A549 (cell line): ENCODE results near the gene ENTREP3. TPM values are rescaled to one million over a fixed set of nuclear protein-coding genes. Genes with fewer than 3 reads are reported as not detected.

Experiments
- ATAC-seq, 2 experiments: fragments of 200-7000 bp in 1 of 2; fragments of >200 bp in 1 of 2; cut with Nextera tagmentation in 1 of 2; cut with Tn5 transposase in 1 of 2; 3 replicates each; pipeline versions ENCODE4 v1.8.0 to v1.9.1; 2018 to 2020; ENCODE audit warnings: mild to moderate bottlenecking in 1 of 2, moderate library complexity in 1 of 2
- CTCF ChIA-PET: fragments of 300-600 bp; sonication (Branson Sonifier 250); formaldehyde crosslinking; extraction: SDS; loops from one replicate; lab custom pipeline; 2021; ENCODE audit warnings: antibody characterized with exemption, inconsistent platforms; lab: Yijun Ruan, JAX
- POLR2A ChIA-PET: fragments of 350-600 bp; formaldehyde crosslinking; extraction: SDS; loops from one replicate; lab custom pipeline; 2021; ENCODE audit warnings: antibody characterized with exemption, inconsistent platforms; lab: Yijun Ruan, JAX
- DNase-seq, 2 experiments: peaks; one replicate each; pipeline versions ENCODE4 v3.0.0 to v3.0.0-alpha.2; 2011 to 2016; ENCODE audit warnings: low read depth in 1 of 2, low spot score in 1 of 2
- FAIRE-seq: peaks from 2 replicates; lab custom pipeline; 2011; peaks lifted over from hg19 to GRCh38; lab: Jason Lieb, UNC
- H3K27ac ChIP-seq, 2 experiments: fragments of >200 bp; sonication (Bioruptor Twin); formaldehyde crosslinking; 3 replicates each; pipeline ENCODE4 v1.5.1; 2016 to 2017
- H3K4me1 ChIP-seq: fragments of >200 bp; sonication (Bioruptor Twin); formaldehyde crosslinking; 3 replicates; pipeline ENCODE4 v1.6.1; 2016
- H3K4me2 ChIP-seq: fragments of >200 bp; sonication (Bioruptor Twin); formaldehyde crosslinking; 3 replicates; pipeline ENCODE4 v1.6.1; 2016
- H3K4me3 ChIP-seq: fragments of >200 bp; sonication (Bioruptor Twin); formaldehyde crosslinking; 3 replicates; pipeline ENCODE4 v1.5.1; 2016
- H3K9me3 ChIP-seq: fragments of >200 bp; sonication (Bioruptor Twin); formaldehyde crosslinking; 3 replicates; pipeline ENCODE4 v1.6.1; 2016
- BCL3 ChIP-seq: fragments of >200 bp; sonication (Bioruptor Twin); formaldehyde crosslinking; IDR thresholded peaks from 3 replicates; pipeline ENCODE4 v1.6.1; 2016
- BHLHE40 ChIP-seq: IDR thresholded peaks from 2 replicates; pipeline ENCODE4 v1.6.1; 2012; ENCODE audit warnings: low read depth, low read length, inconsistent platforms
- CBX2 ChIP-seq: fragments of 200-600 bp; sonication (generic); IDR thresholded peaks from 2 replicates; pipeline ENCODE4 v1.6.1; 2016; ENCODE audit warnings: low read depth, mild to moderate bottlenecking, borderline replicate concordance
- FOSB ChIP-seq: fragments of 250-450 bp; sonication (Bioruptor Pico); IDR thresholded peaks from 2 replicates; pipeline ENCODE4 v1.5.0; 2020; ENCODE audit warnings: mild to moderate bottlenecking, moderate library complexity
- HOXA7 ChIP-seq: fragments of 250-450 bp; sonication (Bioruptor Pico); IDR thresholded peaks from 2 replicates; pipeline ENCODE4 v1.5.0; 2020; ENCODE audit warnings: mild to moderate bottlenecking, moderate library complexity
- JUN ChIP-seq, 2 experiments: fragments of >200 bp; sonication (Bioruptor Twin); formaldehyde crosslinking; IDR thresholded peaks; 2 replicates in 1 of 2; 3 replicates in 1 of 2; pipeline ENCODE4 v1.6.1; 2016 to 2017
- KDM1A ChIP-seq: fragments of 200-600 bp; sonication (generic); IDR thresholded peaks from 2 replicates; pipeline ENCODE4 v1.6.1; 2016; ENCODE audit warnings: low read depth, mild to moderate bottlenecking
- KDM5A ChIP-seq: fragments of 200-600 bp; sonication (generic); IDR thresholded peaks from 2 replicates; pipeline ENCODE4 v1.6.1; 2016; ENCODE audit warnings: antibody characterized with exemption, mild to moderate bottlenecking
- MAZ ChIP-seq: fragments of 150-350 bp; IDR thresholded peaks from 2 replicates; pipeline ENCODE4 v1.6.1; 2014; ENCODE audit warnings: antibody characterized with exemption, low read depth, low read length, borderline replicate concordance
- NFE2L2 ChIP-seq: fragments of 150-350 bp; conservative IDR thresholded peaks from 2 replicates; pipeline ENCODE4 v1.6.1; 2014; ENCODE audit warnings: low read length
- NR3C1 ChIP-seq: fragments of >200 bp; sonication (Bioruptor Twin); formaldehyde crosslinking; IDR thresholded peaks from 3 replicates; pipeline ENCODE4 v1.6.1; 2017
- PHF8 ChIP-seq: fragments of 200-600 bp; sonication (generic); IDR thresholded peaks from 2 replicates; pipeline ENCODE4 v1.6.1; 2016; ENCODE audit warnings: low read depth, mild to moderate bottlenecking, antibody characterized with exemption, moderate library complexity, borderline replicate concordance
- RAD21 ChIP-seq, 2 experiments: fragments of >200 bp in 1 of 2; sonication (Bioruptor Twin) in 1 of 2; formaldehyde crosslinking in 1 of 2; IDR thresholded peaks in 1 of 2; conservative IDR thresholded peaks in 1 of 2; 2 replicates in 1 of 2; 3 replicates in 1 of 2; pipeline ENCODE4 v1.6.1; 2012 to 2018; ENCODE audit warnings: inconsistent platforms in 1 of 2
- RFX5 ChIP-seq: fragments of 450-650 bp; IDR thresholded peaks from 2 replicates; pipeline ENCODE4 v1.7.1; 2014; ENCODE audit warnings: antibody characterized with exemption, mild to moderate bottlenecking, moderate library complexity
- RNF2 ChIP-seq: fragments of 200-600 bp; sonication (generic); IDR thresholded peaks from 2 replicates; pipeline ENCODE4 v1.6.1; 2016; ENCODE audit warnings: low read depth, mild to moderate bottlenecking, antibody characterized with exemption, moderate library complexity, borderline replicate concordance
- SMC3 ChIP-seq: fragments of >200 bp; sonication (Bioruptor Twin); formaldehyde crosslinking; IDR thresholded peaks from 3 replicates; pipeline ENCODE4 v1.6.1; 2018; ENCODE audit warnings: inconsistent platforms
- TP53 ChIP-seq: fragments of 250-450 bp; sonication (Bioruptor Pico); IDR thresholded peaks from 2 replicates; pipeline ENCODE4 v1.5.0; 2021; ENCODE audit warnings: mild to moderate bottlenecking, moderate library complexity
- WGBS: methylation state at CpG from one replicate; pipeline ENCODE4 v1.1.6; 2017; ENCODE audit errors: missing lambda C conversion rate; 5-methylcytosine and 5-hydroxymethylcytosine counted together
- polyA plus RNA-seq, 4 experiments: library from polyadenylated mRNA; depleted of rRNA in 3 of 4; stranded (reverse); fragments of >200 nt; fragmentation: RNase III in 1 of 4; extraction: RNeasy Plus Mini Kit Qiagen cat#74134 plus additional on column Dnase treatment in 1 of 4; gene quantifications; 2 replicates in 3 of 4; 3 replicates in 1 of 4; pipeline ENCODE4 v1.2.3, GENCODE V29; 2011 to 2017
- TF ChIP-seq, protein P1 (sequence below): fragments of 200-600 bp; sonication (generic); IDR thresholded peaks from 2 replicates; pipeline ENCODE4 v1.6.1; 2016; ENCODE audit warnings: antibody characterized with exemption, mild to moderate bottlenecking, moderate library complexity
- TF ChIP-seq, protein P2 (sequence below): IDR thresholded peaks from 2 replicates; pipeline ENCODE4 v1.6.1; 2012
- TF ChIP-seq, protein P3 (sequence below): IDR thresholded peaks from 2 replicates; pipeline ENCODE4 v1.6.1; 2012; ENCODE audit warnings: low read depth, borderline replicate concordance
- TF ChIP-seq, protein P4 (sequence below): fragments of >200 bp; sonication (Bioruptor Twin); formaldehyde crosslinking; IDR thresholded peaks from 2 replicates; pipeline ENCODE4 v1.6.1; 2016

The ENTREP3 gene
- polyA plus RNA-seq, 2 of the 4 experiments (the other 2 are of a cell fraction) = 8.4 to 29.5 TPM

- no peak for TF ChIP-seq CBX2
- TF ChIP-seq NR3C1 = no peak
These were observed 27.8 kb downstream of the ENTREP3 start (continued) for GRCh38 chr1:155227261-155228095.

DNA sequence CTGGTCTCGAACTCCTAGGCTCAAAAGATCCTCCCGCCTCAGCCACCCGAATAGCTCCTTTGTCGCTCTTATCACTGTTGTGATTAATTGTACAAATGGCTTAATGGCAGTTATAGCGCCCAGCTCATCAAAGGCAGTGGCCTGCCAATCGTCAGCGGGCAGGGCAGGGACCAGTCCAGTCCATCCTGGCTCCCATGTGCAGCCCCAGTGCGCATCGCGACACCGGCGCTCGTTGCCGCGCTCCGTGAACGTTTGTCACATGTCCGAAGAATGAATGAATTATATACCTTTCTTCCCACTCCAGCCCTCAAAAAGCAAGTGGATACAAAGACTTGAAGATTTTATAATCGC, 28.4 kb downstream of the ENTREP3 start:
- DNase-seq = peak; percentile 52 to 73
- TF ChIP-seq HOXA7 (CRISPR knock-in tag) (peak; percentile 42; the same call in 1 of the 2 replicates), MAZ (0 out of 2 replicates have a peak, but pooled peaks have one; percentile 2), FOSB (CRISPR knock-in tag) (no peak), KDM1A (0 out of 2 replicates have a peak, but pooled peaks have one; percentile 21), PHF8 (no peak), RAD21 (conservative IDR thresholded peaks at IDR 0.05 in 1 of 2, IDR thresholded peaks at IDR 0.05 in 1 of 2) (no peak), KDM5A (peak; percentile 76), TP53 (CRISPR knock-in tag) (no peak; the same call in 1 of the 2 replicates), RFX5 (no peak)
- TF ChIP-seq, protein P1, sequence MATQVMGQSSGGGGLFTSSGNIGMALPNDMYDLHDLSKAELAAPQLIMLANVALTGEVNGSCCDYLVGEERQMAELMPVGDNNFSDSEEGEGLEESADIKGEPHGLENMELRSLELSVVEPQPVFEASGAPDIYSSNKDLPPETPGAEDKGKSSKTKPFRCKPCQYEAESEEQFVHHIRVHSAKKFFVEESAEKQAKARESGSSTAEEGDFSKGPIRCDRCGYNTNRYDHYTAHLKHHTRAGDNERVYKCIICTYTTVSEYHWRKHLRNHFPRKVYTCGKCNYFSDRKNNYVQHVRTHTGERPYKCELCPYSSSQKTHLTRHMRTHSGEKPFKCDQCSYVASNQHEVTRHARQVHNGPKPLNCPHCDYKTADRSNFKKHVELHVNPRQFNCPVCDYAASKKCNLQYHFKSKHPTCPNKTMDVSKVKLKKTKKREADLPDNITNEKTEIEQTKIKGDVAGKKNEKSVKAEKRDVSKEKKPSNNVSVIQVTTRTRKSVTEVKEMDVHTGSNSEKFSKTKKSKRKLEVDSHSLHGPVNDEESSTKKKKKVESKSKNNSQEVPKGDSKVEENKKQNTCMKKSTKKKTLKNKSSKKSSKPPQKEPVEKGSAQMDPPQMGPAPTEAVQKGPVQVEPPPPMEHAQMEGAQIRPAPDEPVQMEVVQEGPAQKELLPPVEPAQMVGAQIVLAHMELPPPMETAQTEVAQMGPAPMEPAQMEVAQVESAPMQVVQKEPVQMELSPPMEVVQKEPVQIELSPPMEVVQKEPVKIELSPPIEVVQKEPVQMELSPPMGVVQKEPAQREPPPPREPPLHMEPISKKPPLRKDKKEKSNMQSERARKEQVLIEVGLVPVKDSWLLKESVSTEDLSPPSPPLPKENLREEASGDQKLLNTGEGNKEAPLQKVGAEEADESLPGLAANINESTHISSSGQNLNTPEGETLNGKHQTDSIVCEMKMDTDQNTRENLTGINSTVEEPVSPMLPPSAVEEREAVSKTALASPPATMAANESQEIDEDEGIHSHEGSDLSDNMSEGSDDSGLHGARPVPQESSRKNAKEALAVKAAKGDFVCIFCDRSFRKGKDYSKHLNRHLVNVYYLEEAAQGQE = peak; percentile 54
- TF ChIP-seq, protein P2, sequence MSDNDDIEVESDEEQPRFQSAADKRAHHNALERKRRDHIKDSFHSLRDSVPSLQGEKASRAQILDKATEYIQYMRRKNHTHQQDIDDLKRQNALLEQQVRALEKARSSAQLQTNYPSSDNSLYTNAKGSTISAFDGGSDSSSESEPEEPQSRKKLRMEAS = peak; percentile 90
- TF ChIP-seq, protein P3, sequence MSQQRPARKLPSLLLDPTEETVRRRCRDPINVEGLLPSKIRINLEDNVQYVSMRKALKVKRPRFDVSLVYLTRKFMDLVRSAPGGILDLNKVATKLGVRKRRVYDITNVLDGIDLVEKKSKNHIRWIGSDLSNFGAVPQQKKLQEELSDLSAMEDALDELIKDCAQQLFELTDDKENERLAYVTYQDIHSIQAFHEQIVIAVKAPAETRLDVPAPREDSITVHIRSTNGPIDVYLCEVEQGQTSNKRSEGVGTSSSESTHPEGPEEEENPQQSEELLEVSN = peak; percentile 90
- peak overlapping the region; percentile 88 to 90 for H3K27ac ChIP-seq
- WGBS = 1% methylated on average over 19 of the region's 19 CpGs
- no peak for FAIRE-seq
- peak overlapping the region; percentile 57 for H3K4me3 ChIP-seq
- H3K4me1 ChIP-seq = peaks cover 43% of the 10 kb centered on the region
- ChIA-PET POLR2A (interaction anchor here (0.7 to 1.8 kb wide), 4 partner anchors 18 to 54 kb away, joined by 3 to 12 read pairs (median 4); partner anchors contain the start of gene KRTCAP2), CTCF (interaction anchor here (0.6 to 6.6 kb wide), 14 partner anchors 11 to 482 kb away, joined by 3 to 96 read pairs (median 5); partner anchors contain the start of genes KRTCAP2, MTX1, THBS3 and TRIM46)
- ATAC-seq = peak; percentile 70 to 72
- H3K9me3 ChIP-seq = no peaks in the 10 kb centered on the region
- peak overlapping the region; percentile 84 for H3K4me2 ChIP-seq

GRCh38 chr1:155226188-155226909, 28.9 kb downstream of the ENTREP3 start:
- POLR2A ChIA-PET = interaction anchor here (0.7 to 1.8 kb wide), 3 partner anchors 17 to 53 kb away, joined by 3 to 12 read pairs (median 4); partner anchors contain the start of gene KRTCAP2
- ATAC-seq (peak; percentile 54 to 60), DNase-seq (peak; percentile 70 to 77), FAIRE-seq (no peak)
- Histone ChIP-seq H3K4me3 (peak overlapping the region; percentile 57), H3K4me2 (peak overlapping the region; percentile 84), H3K9me3 (no peaks in the 10 kb centered on the region), H3K27ac (peak overlapping the region; percentile 88 to 90), H3K4me1 (peaks cover 43% of the 10 kb centered on the region)
- WGBS = 3% methylated on average over 7 of the region's 7 CpGs
- CTCF ChIA-PET = interaction anchor here (0.6 to 6.6 kb wide), 16 partner anchors 10 to 482 kb away, joined by 3 to 96 read pairs (median 6); partner anchors contain the start of genes KRTCAP2, MTX1, THBS3 and TRIM46
- no peak for TF ChIP-seq NFE2L2
- TF ChIP-seq JUN (IDR thresholded peaks at IDR 0.05) = no peak
- TF ChIP-seq SMC3 = peak; percentile 41; the same call in 2 of the 3 replicates
- TF ChIP-seq, protein P4, sequence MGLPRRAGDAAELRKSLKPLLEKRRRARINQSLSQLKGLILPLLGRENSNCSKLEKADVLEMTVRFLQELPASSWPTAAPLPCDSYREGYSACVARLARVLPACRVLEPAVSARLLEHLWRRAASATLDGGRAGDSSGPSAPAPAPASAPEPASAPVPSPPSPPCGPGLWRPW = no peak
- TF ChIP-seq, protein P1 = no peak
- TF ChIP-seq BCL3 = no peak
- TF ChIP-seq RNF2 = no peak
- no peak for TF ChIP-seq RFX5
- TF ChIP-seq BHLHE40 = no peak
